ENCODE results near the gene CTCF.
"Not testable (repeated sequence)": the region's sequence is repeated elsewhere in the genome, so short reads cannot be mapped to it uniquely, and the experiment has no call there.

CTCF gene

DNA sequence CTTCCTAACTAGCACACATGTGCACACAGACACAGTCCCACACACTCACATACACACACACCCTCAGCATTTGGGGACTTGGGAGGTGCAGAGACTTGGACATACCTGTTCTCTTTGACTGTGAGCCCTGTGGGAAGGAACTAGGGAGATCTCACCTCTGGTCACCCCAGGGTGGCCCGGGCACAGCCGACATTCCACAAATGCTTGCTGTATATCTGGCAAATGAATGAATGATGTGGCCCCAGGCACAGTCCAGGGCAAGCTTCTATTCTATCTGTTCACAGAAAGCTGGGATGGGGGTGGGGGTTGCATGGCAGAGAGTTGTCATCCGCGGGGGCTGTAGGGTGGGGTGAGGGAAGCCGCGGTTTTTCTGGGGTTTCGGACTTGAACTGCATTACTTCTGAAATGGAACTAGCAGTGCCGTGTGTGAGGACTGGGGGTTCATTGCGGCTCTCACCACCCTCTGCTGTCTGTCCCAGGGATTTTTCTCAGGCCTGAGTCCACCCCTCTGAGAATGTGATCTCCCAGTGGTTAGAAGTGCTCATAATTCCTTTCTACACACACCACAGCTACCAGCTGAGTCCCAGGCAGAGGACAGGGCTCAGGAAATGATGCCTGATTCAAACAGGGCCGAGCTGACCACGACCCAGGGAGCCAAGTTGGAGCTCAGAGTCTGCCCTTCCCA lies 37.0 kb upstream of the CTCF start:
- Histone ChIP-seq H3K9ac (no peak overlapping the region), H3K36me3 (no peaks in the 10 kb centered on the region), H3K27ac (no peak overlapping the region), H3K4me3 (no peak overlapping the region), H3K9me3 (no peaks in the 10 kb centered on the region), H3K4me1 (peaks cover 63% of the 10 kb centered on the region), H3K4me2 (peak overlapping the region; percentile 28), H3K27me3 (no peaks in the 10 kb centered on the region), H4K20me1 (peaks cover 9% of the 10 kb centered on the region)
- no peak for TF ChIP-seq Cebpa-rat (IDR thresholded peaks at IDR 0.05)

DNA sequence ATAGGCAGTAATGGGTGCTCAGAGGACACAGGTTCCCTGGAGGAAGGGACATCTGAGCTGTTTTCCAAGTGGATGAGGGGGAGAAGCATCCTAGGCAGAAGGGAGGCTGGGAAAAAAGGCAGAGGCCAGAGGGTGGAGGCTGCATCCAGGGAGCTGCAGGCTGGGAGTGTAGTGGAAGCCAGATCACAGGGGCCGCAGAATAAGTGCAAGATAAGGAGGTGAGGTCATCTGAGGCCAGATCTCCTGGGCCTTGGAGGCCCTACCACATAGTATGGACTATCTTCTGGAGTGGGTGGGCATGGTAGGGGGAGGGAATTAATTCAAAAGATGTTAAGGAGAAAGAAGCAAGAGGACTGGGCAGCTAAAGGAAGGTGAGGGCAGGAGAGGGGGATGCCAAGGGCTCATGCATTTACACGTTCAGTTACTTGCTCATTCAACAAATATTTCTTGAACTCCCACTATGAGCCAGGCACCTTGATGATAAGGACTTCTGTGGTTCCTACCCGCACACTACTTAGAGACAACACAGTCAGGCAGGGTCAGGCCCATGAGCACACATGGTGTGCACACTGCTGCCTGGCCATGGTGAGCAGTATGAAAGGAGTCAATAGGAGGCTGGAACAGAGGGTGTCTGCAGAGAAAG lies 36.1 kb upstream of the CTCF start:
- Histone ChIP-seq H3K4me2 (peak overlapping the region; percentile 28), H3K27me3 (no peaks in the 10 kb centered on the region), H3K4me1 (peaks cover 65% of the 10 kb centered on the region), H4K20me1 (peaks cover 18% of the 10 kb centered on the region), H3K9ac (no peak overlapping the region), H3K4me3 (no peak overlapping the region), H3K36me3 (no peaks in the 10 kb centered on the region), H3K27ac (no peak overlapping the region), H3K9me3 (no peaks in the 10 kb centered on the region)
- TF ChIP-seq Cebpa-rat (IDR thresholded peaks at IDR 0.05): no peak

DNA sequence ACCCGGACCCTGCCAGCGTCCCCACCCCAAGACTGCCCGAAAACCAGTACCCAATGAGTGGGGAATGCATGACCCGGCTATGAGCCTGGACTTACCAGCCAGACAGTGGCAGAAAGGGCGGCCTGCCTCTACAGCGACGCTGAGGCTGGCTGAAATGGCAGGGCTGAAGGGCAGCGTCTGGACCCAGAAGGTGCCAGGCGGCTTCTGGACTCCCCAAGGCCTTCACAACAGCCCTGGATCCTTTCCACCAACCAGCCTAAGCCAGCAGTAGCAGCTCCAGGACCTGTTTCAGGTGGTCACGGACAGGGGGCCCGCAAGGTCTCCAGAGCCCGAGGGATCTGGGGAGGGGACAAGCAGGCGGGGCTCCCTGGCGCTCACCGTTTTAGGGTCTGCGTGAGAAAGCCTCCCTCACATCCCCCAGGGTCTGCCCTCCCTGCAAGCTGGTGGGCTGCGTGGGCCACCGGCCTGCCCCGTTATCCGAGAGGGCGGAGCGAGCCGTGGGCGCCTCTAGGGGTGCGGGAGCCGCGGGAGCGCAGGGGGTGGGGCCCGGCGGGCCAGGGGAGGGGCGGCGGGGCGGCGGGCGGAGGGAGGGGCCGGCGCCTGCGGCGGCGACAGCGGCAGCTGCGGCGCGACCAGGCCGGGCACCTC lies 34.0 kb upstream of the CTCF start, which contains the start of gene RIPOR1:
Gene RIPOR1, plus strand, starts transcription at position 608 of the 648 bp plus-strand sequence. CDS start 9,618 bp downstream, outside the sequence.
- H3K27ac ChIP-seq: peak within 1 kb of the TSS; percentile 93
- no peaks in the 10 kb centered on the region for H3K9me3 ChIP-seq
- no peak for TF ChIP-seq Cebpa-rat (IDR thresholded peaks at IDR 0.05)
- H3K36me3 ChIP-seq: no peaks in the 10 kb centered on the region; the same call in 1 of the 2 replicates
- peak within 1 kb of the TSS; percentile 99 for H3K4me2 ChIP-seq
- H3K4me3 ChIP-seq: peak within 1 kb of the TSS; percentile 77
- peaks cover 39% of the 10 kb centered on the region for H4K20me1 ChIP-seq
- no peaks in the 10 kb centered on the region for H3K27me3 ChIP-seq
- H3K4me1 ChIP-seq: peaks cover 69% of the 10 kb centered on the region
- peak within 1 kb of the TSS; percentile 92 for H3K9ac ChIP-seq

DNA sequence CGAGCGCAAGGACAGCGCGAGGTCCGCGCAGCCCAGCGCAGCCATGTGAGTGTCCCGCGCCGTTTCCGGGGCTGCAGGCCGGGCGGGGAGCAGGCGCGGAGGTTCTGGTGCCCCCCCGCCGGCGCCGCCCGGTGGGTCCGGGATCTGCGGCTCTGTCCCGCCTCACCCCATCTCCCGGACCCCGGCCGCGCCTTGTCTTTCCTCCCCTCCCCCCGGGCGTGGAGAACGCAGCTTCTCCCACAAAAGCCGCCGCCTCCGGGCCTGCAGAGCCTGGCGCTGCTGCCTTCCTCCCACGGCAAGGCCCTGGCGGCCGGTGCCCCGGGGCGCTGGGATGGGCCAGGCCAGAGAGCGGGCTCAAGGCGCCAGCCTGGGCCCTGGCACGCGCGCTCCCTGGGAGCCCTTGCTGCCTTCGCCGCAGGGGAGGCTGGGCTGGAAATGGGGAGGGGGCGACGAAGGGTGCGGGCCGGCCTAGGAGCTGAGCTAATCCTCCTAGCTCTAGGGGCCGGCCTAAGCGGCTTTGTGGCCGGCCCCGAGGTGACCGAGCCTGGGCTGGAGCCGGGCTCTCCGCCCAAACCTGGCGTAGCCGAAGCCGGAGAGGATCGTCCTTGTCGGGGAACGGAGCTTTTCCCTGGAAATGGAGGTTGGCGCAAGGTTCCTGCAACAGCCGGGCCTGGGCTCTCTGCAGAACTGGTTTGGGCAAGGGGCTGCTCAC lies 33.3 kb upstream of the CTCF start:
- Histone ChIP-seq H3K9ac (peak overlapping the region; percentile 92), H4K20me1 (peaks cover 46% of the 10 kb centered on the region), H3K4me1 (peaks cover 73% of the 10 kb centered on the region), H3K9me3 (no peaks in the 10 kb centered on the region), H3K4me3 (peak overlapping the region; percentile 77), H3K36me3 (no peaks in the 10 kb centered on the region; the same call in 1 of the 2 replicates), H3K27me3 (no peaks in the 10 kb centered on the region), H3K27ac (peak overlapping the region; percentile 93), H3K4me2 (peak overlapping the region; percentile 99)
- no peak for TF ChIP-seq Cebpa-rat (IDR thresholded peaks at IDR 0.05)

DNA sequence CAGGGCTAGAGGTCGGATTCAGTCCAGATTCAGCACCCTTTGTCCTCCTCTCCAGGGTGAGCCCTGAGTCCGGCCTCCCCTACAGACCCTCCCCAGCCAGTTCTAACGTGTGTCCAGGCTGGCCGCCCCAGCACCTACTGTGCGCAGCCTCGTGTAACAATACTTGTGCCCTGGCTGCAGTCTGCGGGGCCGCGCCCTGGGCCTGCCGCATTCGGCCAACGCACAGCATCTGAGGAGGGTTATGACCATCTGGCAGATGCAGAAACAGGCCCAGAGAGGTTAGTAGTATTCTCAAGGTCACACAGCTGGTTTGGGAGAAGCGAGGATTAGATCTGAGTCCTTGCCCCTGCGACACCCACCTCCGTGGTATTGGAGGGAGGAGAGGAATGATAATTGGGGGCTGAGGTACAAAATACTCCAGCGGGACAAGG lies 32.7 kb upstream of the CTCF start:
- no peaks in the 10 kb centered on the region for H3K9me3 ChIP-seq
- H3K27me3 ChIP-seq: no peaks in the 10 kb centered on the region
- peak overlapping the region; percentile 99 for H3K4me2 ChIP-seq
- peak overlapping the region; percentile 92 for H3K9ac ChIP-seq
- no peaks in the 10 kb centered on the region; the same call in 1 of the 2 replicates for H3K36me3 ChIP-seq
- H3K4me1 ChIP-seq: peaks cover 73% of the 10 kb centered on the region
- peak overlapping the region; percentile 93 for H3K27ac ChIP-seq
- H4K20me1 ChIP-seq: peaks cover 51% of the 10 kb centered on the region
- TF ChIP-seq Cebpa-rat (IDR thresholded peaks at IDR 0.05): no peak
- H3K4me3 ChIP-seq: peak overlapping the region; percentile 77

DNA sequence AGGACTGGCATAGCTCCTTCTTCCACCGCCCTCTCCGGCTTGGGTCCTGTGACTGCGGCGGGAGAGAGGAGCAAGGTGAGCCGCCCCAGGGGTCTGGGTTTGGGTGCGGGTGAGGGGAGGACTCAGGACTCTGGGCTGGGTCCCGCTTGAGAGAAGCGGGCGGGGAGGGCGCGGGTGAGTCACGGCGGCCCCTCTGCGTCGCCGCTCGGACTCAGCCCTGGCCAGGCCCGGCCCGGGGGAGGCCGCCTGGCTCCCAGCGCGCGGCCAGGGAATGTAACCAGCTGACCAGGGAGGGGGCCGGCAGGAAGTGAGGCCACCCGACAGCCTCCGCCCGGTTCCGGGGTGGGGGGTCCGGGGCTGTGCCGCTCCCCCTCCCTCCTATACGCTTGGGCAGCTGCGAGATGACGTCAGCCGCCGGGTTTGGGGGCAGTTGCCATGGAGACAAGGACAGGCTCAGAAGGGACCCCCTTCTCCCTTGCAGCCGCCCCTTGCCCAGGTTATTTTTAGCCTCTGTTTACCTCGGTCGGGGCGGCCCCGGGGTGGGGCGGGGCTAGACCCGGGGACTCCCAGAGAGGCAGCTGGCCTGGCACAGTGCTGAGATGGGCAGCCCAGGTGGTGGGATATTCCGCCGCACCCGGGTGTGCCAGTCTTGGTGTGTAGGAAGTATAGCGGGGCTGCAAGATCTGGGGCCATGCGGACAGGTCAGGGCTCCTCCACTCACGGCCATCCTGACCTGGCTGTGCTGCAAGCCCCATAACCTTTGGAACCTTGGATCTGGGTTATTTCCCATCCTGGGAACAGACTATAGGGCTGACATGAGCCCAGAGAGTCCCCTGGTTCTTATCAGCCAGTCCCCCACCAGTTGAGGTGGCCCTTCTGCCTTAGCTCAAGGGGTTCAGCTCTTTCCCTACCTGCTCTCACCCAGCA lies 32.0 kb upstream of the CTCF start:
- Histone ChIP-seq H3K36me3 (peaks cover 4% of the 10 kb centered on the region), H3K4me3 (peak overlapping the region; percentile 77), H3K27ac (peak overlapping the region; percentile 93), H4K20me1 (peaks cover 58% of the 10 kb centered on the region), H3K9me3 (no peaks in the 10 kb centered on the region), H3K4me1 (peaks cover 73% of the 10 kb centered on the region), H3K4me2 (peak overlapping the region; percentile 99), H3K27me3 (no peaks in the 10 kb centered on the region), H3K9ac (peak overlapping the region; percentile 92)
- TF ChIP-seq Cebpa-rat (IDR thresholded peaks at IDR 0.05): no peak

DNA sequence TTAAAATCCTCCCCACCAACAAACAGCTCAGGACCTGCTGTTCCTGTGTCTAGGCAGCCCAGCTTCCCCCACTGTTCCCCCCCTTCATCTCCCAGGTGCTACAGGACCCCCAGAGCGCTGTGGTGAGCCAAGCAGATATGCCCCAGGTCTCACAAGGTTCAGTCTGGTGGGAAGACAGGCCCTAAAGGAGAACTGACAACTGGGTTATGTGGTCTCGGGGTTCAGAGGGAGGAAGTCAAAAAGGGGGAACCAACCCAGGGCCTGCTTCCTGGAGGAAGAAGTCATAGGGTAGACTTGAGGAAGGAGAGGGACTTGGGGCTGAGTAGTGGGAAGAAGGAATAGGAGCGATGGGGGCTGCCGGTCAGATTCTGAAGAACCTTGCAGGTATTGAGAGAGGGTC lies 31.1 kb upstream of the CTCF start:
- Histone ChIP-seq H3K4me3 (peak overlapping the region; percentile 77), H3K36me3 (peaks cover 13% of the 10 kb centered on the region), H4K20me1 (peaks cover 68% of the 10 kb centered on the region), H3K9me3 (no peaks in the 10 kb centered on the region), H3K9ac (peak overlapping the region; percentile 92), H3K4me1 (peaks cover 73% of the 10 kb centered on the region), H3K4me2 (peak overlapping the region; percentile 99), H3K27ac (peak overlapping the region; percentile 93), H3K27me3 (no peaks in the 10 kb centered on the region)
- no peak for TF ChIP-seq Cebpa-rat (IDR thresholded peaks at IDR 0.05)

DNA sequence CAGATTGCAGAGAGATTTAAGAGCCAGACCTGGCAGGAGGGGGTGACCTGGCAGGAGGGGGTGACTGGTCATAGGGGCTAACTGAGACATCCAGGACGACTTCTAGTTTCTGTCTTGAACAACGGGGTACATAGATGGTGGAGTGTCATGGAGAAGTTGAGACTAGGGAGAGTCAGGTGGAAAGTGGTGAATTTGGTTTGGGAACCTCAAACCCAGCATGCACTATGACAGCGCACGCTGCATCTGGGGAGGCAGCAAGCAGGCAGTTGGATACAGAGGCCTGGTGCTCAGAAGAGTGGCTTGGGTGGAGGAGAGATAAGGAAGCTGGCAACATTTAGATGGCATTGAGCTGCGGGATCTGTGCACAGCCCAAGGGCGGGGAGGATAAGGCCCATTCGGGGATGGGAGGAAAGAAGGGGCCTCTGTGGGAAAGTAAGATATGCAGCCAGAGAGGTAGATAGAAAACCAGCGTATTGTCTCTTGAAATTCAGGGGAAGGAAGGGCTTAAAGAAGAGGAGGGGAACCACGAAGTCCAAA lies 29.2 kb upstream of the CTCF start:
- peak overlapping the region; percentile 30; the same call in 1 of the 2 replicates for H3K27ac ChIP-seq
- H3K4me2 ChIP-seq: peak overlapping the region; percentile 99
- peaks cover 76% of the 10 kb centered on the region for H3K4me1 ChIP-seq
- H3K27me3 ChIP-seq: no peaks in the 10 kb centered on the region
- peak overlapping the region; percentile 25; the same call in 1 of the 2 replicates for H3K9ac ChIP-seq
- H4K20me1 ChIP-seq: peaks cover 86% of the 10 kb centered on the region
- no peak overlapping the region for H3K4me3 ChIP-seq
- H3K36me3 ChIP-seq: peaks cover 13% of the 10 kb centered on the region
- no peaks in the 10 kb centered on the region for H3K9me3 ChIP-seq
- TF ChIP-seq Cebpa-rat (IDR thresholded peaks at IDR 0.05): no peak

DNA sequence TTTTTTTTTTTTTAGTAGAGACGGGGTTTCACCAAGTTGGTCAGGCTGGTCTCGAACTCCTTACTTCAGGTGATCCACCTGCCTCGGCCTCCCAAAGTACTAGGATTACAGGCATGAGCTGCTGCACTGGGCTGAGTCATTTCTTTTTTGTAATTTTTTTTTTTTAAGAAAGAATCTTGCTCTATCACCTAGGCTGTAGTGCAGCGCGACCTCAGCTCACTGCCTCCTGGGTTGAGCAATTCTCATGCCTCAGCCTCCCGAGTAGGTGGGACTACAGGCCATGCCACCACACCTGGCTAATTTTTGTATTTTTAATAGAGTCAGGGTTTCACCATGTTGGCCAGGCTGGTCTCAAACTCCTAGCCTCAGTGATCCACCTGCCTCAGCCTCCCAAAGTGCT lies 28.3 kb upstream of the CTCF start:
- H3K4me1 ChIP-seq: peaks cover 81% of the 10 kb centered on the region
- not testable (repeated sequence) for H3K27me3 ChIP-seq

More for the DNA sequence above, 28.3 kb upstream of the CTCF start:
- Histone ChIP-seq H3K36me3 (peaks cover 13% of the 10 kb centered on the region), H3K4me2 (peak overlapping the region; percentile 12; the same call in 1 of the 2 replicates), H4K20me1 (peaks cover 95% of the 10 kb centered on the region)
- H3K9ac ChIP-seq, H3K4me3 ChIP-seq, H3K9me3 ChIP-seq, H3K27ac ChIP-seq: not testable (repeated sequence)

All from BLaER1 (cell line).